ENCODE measurements around the gene FGF1. TPM values are rescaled to one million over a fixed set of nuclear protein-coding genes. Genes with fewer than 3 reads are reported as not detected.
A peak's percentile ranks its signal among the peaks of the same experiment; 100 is the strongest.

The FGF1 gene
- total RNA-seq, 1 experiment from 2014 or later, result 3.2 TPM

GRCh38 chr5:142686210-142686734 is 382 bp upstream of the FGF1 start:
- no peak for DNase-seq
- H3K4me1 ChIP-seq (ENCODE audit: insufficient read depth, low read length), result peaks cover 19% of the 10 kb centered on the region; the same call in 1 of the 2 replicates

More at GRCh38 chr5:142686210-142686734, 382 bp upstream of the FGF1 start:
- peak overlapping the region; percentile 62; the same call in 1 of the 2 replicates for H3K14ac ChIP-seq (ENCODE audit: insufficient read depth, low read length)
- H3K79me1 ChIP-seq (ENCODE audit: insufficient read depth, low read depth, low read length, poor library complexity, severe bottlenecking), result no peaks in the 10 kb centered on the region
- H2BK20ac ChIP-seq (ENCODE audit: low read depth, low read length, poor library complexity, severe bottlenecking), result no peak overlapping the region
- H3K27ac ChIP-seq (ENCODE audit: insufficient read length, low read depth, low read length), result no peak overlapping the region
- H3K27me3 ChIP-seq (ENCODE audit: insufficient read depth, low read length), result no peaks in the 10 kb centered on the region
- Mint-ChIP-seq H3K4me1 (peaks cover 53 to 54% of the 10 kb centered on the region in 2 experiments), H3K27ac (peak overlapping the region; percentile 93 to 98 (median 93); a peak in 6 of 7 replicates), H3K36me3 (ENCODE audit: insufficient read depth in 1 of 3, low read depth in 3 of 3) (peaks cover 0 to 3% (median 0%) of the 10 kb centered on the region in 3 experiments; a peak in 1 of 7 replicates), H3K4me3 (no peak overlapping the region), H3K27me3 (ENCODE audit: low read depth) (no peaks in the 10 kb centered on the region), H3K9me3 (no peaks in the 10 kb centered on the region)
- no peaks in the 10 kb centered on the region for H3K79me2 ChIP-seq (ENCODE audit: insufficient read depth, low read length)
- no peak overlapping the region for H3K9ac ChIP-seq (ENCODE audit: extremely low read depth, insufficient read length, low read length)
- H3K18ac ChIP-seq (ENCODE audit: insufficient read length, low read depth, low read length), result no peak overlapping the region
- H3K23ac ChIP-seq (ENCODE audit: insufficient read length, low read depth, low read length), result no peak overlapping the region
- no peak overlapping the region for H2AK5ac ChIP-seq (ENCODE audit: insufficient read length, low read length)
- H2BK120ac ChIP-seq (ENCODE audit: low read depth, low read length, poor library complexity, severe bottlenecking), result no peak overlapping the region
- no peak overlapping the region for H4K5ac ChIP-seq (ENCODE audit: insufficient read length, low read depth, low read length)
- TF ChIP-seq CTCF (conservative IDR thresholded peaks at IDR 0.05), result no peak
- H3K56ac ChIP-seq (ENCODE audit: insufficient read length, low read depth, low read length), result no peak overlapping the region
- H3K4ac ChIP-seq (ENCODE audit: low read depth, low read length), result no peak overlapping the region
- H4K8ac ChIP-seq (replicated peaks; ENCODE audit: insufficient read length, low read depth, low read length), result no peak overlapping the region
- H3K9me3 ChIP-seq (ENCODE audit: control insufficient read depth, low read depth, low read length), result no peaks in the 10 kb centered on the region
- no peaks in the 10 kb centered on the region for H3K23me2 ChIP-seq (ENCODE audit: insufficient read length, low read depth, low read length, poor library complexity, severe bottlenecking)
- no CpG with 5 or more reads among the region's 11 CpGs for WGBS (ENCODE audit: extremely low coverage, insufficient read length, low lambda C conversion rate)
- H2AFZ ChIP-seq (ENCODE audit: low read length), result no peak overlapping the region
- no peak overlapping the region for H2BK5ac ChIP-seq (ENCODE audit: insufficient read length, low read length)
- H4K91ac ChIP-seq (ENCODE audit: insufficient read length, low read depth, low read length), result no peak overlapping the region
- no peaks in the 10 kb centered on the region for H4K20me1 ChIP-seq (ENCODE audit: control insufficient read depth, insufficient read depth, insufficient read length)
- H3K4me2 ChIP-seq (ENCODE audit: insufficient read depth, insufficient read length, low read length), result no peak overlapping the region
- no peak overlapping the region for H2BK15ac ChIP-seq (ENCODE audit: low read depth, low read length)
- no peak overlapping the region for H3T11ph ChIP-seq (ENCODE audit: low read length)
- H2BK12ac ChIP-seq (ENCODE audit: insufficient read length, low read depth, low read length), result no peak overlapping the region
